ENCODE measurements around the gene RCOR1. TPM values are rescaled to one million over a fixed set of nuclear protein-coding genes. Genes with fewer than 3 reads are reported as not detected.
"Not testable (repeated sequence)": the region's sequence is repeated elsewhere in the genome, so short reads cannot be mapped to it uniquely, and the experiment has no call there.

Gene RCOR1
- total RNA-seq, 1 donor from 2014 or later: 25.7 TPM

DNA sequence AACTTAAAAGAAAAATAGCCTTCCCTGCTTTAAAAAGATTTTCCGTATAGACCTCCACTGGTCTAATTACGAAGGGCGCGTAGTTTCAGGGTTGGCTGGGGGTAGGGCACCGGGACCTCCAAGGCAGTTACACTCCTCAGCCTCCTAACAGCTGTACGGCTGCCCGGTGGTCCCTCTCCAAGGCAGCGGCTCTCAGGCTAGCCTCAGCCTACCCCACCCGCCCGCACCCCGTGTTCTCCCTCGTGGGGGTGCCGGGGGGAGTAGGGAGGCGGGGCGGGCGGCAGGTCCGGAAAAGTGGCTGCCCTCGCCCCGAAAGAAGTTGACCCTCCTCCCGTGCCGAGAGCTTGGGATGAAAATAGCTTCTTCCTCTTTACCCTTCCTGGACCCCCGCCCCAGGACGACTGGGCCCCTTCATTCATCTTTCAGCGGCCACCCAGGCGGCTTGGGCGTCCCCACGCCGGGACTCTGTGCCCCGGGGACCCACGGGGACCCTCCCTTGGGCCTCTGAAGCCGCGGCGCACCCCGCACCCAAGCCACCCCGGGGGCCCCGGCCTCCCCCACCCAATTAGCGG lies 991 bp upstream of the RCOR1 start:
- intact Hi-C loops (cut with micrococcal nuclease): loop anchor here (5.0 to 10.0 kb wide), 3 partner anchors 504 to 829 kb away; partner anchors contain the start of genes EIF5, HSP90AA1 and PPP2R5C

DNA sequence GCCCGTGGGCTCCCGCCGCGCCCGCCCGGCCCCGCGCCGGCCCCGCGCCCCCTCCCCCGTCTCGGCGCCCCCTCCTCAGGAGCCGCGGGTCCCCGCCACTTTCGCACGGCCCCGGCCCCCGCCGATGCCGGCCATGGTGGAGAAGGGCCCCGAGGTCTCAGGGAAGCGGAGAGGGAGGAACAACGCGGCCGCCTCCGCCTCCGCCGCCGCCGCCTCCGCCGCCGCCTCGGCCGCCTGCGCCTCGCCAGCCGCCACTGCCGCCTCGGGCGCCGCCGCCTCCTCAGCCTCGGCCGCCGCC lies 263 bp downstream of the RCOR1 start:
- intact Hi-C loops (cut with micrococcal nuclease): loop anchor here (1.0 to 10.0 kb wide), 7 partner anchors 38 to 830 kb away; partner anchors contain the start of genes CINP, EIF5, HSP90AA1 and PPP2R5C

GRCh38 chr14:102593061-102593824 lies 794 bp downstream of the RCOR1 start:
- intact Hi-C loops (cut with micrococcal nuclease): loop anchor here (2.0 to 10.0 kb wide), 4 partner anchors 38 to 831 kb away; partner anchors contain the start of genes EIF5, HSP90AA1 and PPP2R5C

DNA sequence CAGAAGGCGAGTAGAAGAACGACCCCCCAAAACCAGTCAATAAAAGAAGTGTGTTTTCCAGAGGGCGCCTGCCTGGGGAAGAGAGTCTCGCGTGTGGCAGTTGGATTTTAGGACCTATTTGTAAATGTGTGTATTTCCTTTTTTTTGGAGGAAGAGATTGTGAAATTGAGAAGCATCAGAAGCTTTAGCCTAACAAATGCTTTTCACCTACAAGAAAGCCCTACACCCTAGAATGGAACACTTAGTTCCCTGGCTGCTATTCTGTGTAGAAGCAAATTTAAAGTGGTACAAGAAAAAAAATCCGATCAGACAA lies 1.3 kb downstream of the RCOR1 start:
- intact Hi-C loops (cut with micrococcal nuclease): loop anchor here (2.0 to 10.0 kb wide), 4 partner anchors 39 to 831 kb away; partner anchors contain the start of genes EIF5, HSP90AA1 and PPP2R5C

- intact Hi-C loops (cut with micrococcal nuclease): loop anchor here (5.0 to 10.0 kb wide), 3 partner anchors 507 to 832 kb away; partner anchors contain the start of genes EIF5, HSP90AA1 and PPP2R5C
Measured at GRCh38 chr14:102594514-102595175, 2.2 kb downstream of the RCOR1 start.

GRCh38 chr14:102601378-102601925 lies 9.0 kb downstream of the RCOR1 start:
- intact Hi-C loops (cut with micrococcal nuclease): no loop called here

DNA sequence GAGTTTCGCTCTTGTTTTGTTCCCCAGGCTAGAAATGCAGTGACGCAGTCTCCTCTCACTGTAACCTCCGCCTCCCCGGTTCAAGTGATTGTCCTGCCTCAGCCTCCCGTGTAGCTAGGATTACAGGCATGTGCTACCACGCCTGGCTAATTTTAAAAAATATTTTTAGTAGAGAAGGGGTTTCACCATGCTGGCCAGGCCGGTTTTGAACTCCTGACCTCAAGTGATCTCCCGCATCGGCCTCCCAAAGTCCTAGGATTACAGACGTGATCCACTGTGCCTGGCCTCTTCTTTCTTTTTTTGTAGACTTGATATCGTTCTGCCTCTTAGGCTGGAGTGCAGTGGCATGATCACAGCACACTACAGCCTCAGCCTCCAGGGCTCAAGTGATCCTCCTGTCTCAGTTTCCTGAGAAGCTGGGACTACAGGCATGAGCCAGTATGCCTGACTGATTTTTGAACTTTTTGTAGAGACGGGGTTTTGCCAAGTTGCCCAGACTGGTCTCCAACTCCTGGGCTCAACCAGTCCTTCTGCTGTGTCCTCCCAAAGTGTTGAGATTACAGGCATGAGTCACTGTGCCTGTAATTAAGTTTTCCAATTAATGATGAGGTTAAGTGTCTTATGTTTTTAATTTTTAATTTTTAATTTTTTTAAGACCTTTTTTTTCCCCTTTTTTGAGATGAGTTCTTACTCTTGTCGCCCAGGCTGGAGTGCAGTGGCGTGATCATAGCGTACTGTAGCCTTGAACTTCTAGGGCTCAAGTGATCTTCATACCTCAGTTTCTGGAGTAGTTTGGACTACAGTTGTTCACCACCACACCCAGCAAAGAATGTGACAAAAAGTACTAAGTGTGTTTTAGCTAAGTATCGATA lies 10.2 kb downstream of the RCOR1 start:
- intact Hi-C loops (cut with micrococcal nuclease): no loop called here

- intact Hi-C loops (cut with micrococcal nuclease): no loop called here
Measured at GRCh38 chr14:102603293-102603907, 11.0 kb downstream of the RCOR1 start.

DNA sequence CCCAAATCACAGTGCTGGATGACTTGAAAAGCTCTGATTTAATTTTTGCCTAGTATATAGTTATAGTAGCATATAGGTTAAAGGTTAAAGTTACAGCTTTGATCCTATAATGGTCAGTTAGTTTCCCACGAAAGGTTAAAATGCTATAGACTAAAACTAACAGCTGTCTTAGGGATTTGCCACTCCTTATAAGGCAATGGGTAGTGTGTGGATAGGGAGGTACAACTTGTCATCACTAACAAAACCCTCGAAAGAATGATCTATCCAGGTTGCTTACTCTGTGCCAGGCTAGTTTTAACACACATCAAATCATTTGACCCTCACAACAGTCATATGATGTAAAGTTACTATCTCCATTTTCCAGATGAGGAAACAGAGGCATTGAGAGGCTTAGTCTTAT lies 11.7 kb downstream of the RCOR1 start:
- intact Hi-C loops (cut with micrococcal nuclease): no loop called here

GRCh38 chr14:102605029-102605428 lies 12.6 kb downstream of the RCOR1 start:
- intact Hi-C loops (cut with micrococcal nuclease): no loop called here

GRCh38 chr14:102606296-102606695 lies 13.8 kb downstream of the RCOR1 start:
- intact Hi-C loops (cut with micrococcal nuclease): no loop called here

- intact Hi-C loops (cut with micrococcal nuclease): no loop called here
Measured at GRCh38 chr14:102608064-102608446, 15.6 kb downstream of the RCOR1 start.

DNA sequence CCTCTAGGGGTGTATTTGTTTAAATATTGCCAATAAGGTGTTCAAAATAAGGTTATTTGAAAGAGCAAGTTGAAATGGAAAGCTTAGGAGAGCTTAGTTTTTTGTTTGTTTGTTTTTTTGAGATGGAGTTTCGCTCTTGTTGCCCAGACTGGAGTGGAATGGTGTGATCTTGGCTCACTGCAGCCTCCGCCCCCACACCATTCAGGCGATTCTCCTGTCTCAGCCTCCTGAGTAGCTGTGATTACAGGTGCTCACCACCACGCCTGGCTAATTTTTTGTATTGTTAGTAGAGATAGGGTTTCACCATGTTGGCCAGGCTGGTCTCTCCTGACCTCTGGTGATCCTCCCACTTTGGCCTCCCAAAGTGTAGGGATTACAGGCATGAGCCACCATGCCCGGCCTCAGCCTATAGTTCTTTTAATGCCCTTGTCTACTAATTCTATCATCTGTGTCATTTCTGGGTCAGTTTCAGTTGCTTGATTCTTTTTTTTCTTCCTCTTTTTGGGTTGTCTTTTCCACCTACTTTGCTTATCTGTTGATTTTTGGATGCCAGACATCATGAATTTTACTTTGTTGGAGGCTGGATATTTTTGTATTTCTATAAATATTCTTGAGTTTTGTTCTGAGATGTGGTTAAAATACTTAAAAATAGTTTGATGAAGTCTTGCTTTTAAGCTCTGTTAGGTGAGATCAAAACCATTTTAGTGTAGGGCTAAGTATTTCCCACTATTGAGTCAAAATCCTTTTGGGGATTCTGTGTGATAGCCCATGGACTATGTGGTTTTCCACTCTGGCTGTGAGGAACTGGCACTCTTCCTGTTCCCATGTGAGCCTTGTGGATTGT lies 18.7 kb downstream of the RCOR1 start:
- intact Hi-C loops (cut with micrococcal nuclease): no loop called here

DNA sequence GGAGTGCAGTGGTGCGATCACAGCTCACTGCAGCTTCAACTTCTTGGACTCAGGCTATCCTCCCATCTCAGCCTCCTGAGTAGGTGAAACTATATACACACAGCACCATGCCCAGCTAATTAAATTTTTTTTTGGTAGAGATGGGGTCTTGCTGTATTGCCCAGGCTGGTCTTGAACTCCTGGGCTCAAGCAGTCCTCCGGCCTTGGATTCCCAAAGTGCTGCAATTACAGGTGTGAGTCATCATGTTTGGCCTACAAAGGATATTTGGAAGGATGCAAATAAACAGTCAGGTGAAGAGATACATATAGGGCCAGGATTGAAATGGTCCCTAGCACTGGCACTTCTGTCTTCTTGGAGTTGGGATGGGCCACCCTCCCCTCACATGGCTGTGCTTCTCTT lies 23.9 kb downstream of the RCOR1 start:
- intact Hi-C loops (cut with micrococcal nuclease): no loop called here

- intact Hi-C loops (cut with micrococcal nuclease): no loop called here
Measured at GRCh38 chr14:102616799-102617198, 24.4 kb downstream of the RCOR1 start.

DNA sequence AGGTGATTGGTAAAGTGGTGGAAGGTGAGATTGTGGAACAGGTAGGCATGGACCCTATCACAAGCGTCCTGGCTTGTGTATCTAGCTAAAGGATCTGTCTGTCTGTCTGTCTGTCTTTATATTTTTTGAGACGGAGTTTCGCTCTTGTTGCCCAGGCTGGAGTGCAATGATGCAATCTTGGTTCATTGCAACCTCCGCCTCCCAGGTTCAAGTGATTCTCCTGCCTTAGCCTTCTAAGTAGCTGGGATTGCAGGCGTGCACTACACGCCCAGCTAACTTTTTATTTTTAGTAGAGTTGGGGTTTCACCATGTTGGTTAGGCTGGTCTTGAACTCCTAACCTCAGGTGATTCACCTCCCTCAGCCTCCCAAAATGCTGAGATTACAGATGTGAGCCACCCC lies 26.6 kb downstream of the RCOR1 start:
- intact Hi-C loops (cut with micrococcal nuclease): not testable (repeated sequence)

DNA sequence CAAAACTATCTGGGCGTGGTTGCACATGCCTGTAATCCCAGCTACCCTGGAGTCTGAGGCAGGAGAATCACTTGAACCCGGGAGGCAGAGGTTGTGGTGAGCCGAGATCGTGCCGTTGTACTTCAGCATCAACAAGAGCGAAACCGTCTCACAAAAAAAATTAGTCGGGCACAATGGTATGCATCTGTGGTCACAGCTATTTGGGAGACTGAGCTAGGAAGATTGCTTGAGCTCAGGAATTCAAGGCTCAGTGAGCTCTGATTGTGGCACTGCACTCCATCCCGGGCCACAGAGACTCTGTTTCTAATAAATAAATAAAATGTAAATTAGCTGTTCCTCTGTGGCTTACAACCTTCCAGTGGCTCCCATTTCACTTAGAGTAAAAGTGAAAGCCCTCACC lies 28.0 kb downstream of the RCOR1 start:
- intact Hi-C loops (cut with micrococcal nuclease): no loop called here

DNA sequence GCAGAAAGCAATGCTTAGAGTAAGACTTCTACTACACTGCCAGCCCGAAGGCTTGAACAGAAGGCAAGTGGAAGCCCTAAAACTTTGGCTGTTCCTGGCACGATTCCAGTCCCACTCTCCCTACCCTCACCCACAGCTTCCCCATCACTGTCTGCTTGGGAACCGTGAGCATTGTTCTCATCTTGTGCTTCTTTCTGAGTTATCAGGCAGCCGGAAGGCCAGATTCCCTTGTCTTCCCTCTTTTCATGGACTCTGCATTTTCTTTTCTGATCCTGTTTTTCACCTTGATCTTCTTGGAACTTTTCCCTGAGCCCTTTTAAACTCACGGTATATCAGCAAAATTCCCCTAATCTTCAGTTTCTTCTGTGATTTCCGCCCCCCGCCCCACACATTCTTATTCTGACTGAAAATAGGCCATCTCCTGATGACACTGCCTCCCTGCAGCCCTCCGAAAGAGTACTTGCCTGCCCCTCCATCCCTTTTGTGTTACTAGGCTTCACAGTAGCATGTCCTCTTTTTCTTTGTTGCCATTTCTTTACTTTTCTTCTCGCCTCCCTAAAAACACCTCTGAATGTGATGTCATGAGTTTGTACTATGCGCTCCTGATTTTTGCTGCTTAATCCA lies 29.9 kb downstream of the RCOR1 start:
- intact Hi-C loops (cut with micrococcal nuclease): no loop called here

GRCh38 chr14:102624666-102625065 lies 32.2 kb downstream of the RCOR1 start:
- intact Hi-C loops (cut with micrococcal nuclease): no loop called here

All from T-helper 2 cell treated with Interferon-gamma antibody and Interleukin-4, amounts not matched to agents 100 ng/mL and 5 ng/mL, for 36 hours (primary cell).